GM12873 (cell line): ENCODE data around the gene TRIM2.

Experiments
- TF ChIP-seq, protein P1 (sequence below): IDR thresholded peaks from 2 replicates; pipeline ENCODE4 v1.5.1; 2012; ENCODE audit warnings: low read depth, mild to moderate bottlenecking, moderate library complexity, low read length, control low read depth; ENCODE audit not compliant: insufficient read depth; ENCODE audit errors: missing control alignments

Gene TRIM2

DNA sequence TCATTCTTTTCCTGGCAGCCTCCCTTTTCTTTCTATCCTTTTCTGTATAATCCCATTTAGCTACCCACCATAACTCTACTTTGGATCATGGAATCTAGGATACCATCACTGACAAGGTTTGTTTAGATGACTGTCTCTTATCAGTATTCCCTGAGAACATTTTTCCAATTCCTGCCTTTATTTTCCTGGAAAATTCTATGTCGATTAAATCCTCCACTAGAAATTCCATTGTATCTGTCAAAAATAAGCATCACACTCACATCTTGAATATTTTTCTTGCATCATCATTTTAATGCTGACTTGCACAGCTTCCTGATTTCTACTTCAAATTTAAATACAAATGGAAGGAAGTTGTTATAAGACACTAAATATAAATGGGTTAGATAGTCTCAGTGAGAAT lies 20.2 kb downstream of the TRIM2 start:
- TF ChIP-seq, protein P1, sequence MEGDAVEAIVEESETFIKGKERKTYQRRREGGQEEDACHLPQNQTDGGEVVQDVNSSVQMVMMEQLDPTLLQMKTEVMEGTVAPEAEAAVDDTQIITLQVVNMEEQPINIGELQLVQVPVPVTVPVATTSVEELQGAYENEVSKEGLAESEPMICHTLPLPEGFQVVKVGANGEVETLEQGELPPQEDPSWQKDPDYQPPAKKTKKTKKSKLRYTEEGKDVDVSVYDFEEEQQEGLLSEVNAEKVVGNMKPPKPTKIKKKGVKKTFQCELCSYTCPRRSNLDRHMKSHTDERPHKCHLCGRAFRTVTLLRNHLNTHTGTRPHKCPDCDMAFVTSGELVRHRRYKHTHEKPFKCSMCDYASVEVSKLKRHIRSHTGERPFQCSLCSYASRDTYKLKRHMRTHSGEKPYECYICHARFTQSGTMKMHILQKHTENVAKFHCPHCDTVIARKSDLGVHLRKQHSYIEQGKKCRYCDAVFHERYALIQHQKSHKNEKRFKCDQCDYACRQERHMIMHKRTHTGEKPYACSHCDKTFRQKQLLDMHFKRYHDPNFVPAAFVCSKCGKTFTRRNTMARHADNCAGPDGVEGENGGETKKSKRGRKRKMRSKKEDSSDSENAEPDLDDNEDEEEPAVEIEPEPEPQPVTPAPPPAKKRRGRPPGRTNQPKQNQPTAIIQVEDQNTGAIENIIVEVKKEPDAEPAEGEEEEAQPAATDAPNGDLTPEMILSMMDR, result no peak

DNA sequence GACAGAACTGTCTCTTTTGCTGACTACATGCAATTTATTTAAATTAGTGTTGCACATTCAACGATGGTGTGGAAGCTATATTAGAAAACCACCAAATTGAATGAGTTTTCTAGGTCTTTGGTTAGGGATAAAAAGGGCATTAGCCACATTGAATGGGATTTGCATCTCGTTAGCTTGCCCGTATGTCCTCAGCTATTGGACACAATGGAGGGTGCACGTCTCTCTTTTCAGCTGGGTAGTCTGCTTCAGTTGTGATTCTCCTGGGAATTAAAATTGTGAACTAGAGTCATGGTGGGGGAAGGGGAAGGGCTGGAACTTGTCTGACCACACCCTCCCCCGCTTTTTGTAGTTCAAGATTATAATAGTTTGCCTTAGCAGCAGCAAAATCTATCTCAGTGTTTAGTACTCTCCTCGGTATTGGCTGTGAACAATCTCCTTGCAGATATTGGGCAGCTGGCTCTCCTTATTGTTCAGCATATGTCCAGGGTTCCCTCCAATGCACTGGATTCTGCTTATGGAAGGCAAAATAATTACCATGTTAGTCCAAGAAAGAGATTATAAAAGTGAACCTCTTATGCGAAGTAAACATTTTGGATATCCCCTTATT lies 23.3 kb downstream of the TRIM2 start:
- TF ChIP-seq, protein P1, result no peak

DNA sequence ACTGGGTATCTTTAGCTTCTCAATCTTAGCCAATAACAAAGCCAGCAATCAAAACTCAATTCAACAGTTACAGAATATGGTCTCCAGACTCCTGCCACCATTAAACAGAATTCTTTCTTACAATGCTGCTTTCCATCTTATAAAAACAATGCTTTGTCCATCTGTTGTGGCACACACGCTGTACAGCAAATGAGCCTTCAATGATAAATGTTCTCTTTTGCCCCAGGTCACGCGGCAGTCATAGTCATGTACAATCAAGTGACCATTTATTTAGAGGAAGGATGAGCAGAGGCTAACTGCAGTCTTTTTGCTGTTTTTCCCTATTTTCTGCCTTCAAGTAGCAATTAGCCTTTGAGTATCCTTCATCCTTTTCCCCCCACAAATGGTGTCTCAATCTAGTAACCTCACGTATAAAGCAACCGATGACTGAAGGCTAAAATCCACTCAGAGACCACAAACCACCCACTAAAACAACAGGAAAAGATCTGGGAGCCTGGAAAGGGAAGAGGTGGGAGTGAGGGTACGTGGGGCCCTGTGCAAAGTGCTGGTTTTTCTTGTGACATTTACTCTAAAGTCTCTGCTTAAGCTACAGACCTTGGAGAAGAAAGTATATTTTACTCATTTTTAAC lies 24.4 kb downstream of the TRIM2 start:
- TF ChIP-seq, protein P1, result no peak

DNA sequence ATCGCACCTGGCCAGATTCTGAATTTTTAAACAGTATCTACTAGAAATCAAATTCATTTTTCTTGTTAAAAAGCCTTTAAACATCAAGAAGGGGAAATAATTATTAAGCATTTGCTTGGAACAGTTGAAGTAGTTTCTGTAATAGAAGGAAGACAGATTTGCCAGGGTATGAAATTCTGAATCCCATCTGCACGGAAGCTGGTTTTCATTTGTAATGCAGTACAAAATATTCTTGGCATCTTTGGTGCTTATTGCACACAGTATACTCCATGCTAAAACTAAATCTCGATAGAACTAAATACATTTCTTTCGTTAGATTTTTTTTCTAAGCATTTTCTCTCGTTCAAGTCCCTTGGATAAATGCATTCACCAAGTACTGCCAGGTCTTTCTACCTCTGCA lies 25.3 kb downstream of the TRIM2 start:
- TF ChIP-seq, protein P1, result no peak

DNA sequence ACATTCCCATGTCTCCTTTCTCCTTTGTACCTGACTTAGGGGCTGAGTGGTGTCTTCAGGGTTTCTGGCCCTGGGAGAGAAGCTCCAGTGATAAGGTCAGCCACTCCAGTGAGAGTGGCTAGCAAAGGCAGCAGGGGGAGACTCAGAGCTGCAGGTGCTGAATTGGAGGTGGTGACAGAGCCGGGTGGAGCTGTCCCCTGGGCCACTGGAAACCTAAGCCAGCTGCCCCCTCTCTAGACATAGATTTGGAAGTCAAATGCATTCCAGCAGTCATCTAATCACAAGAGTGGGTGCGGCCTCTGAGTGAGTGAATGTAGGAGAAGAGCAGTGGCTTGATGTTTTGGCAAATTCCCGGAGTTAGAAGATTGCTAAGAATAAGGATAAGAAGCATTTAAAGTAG lies 28.5 kb downstream of the TRIM2 start:
- TF ChIP-seq, protein P1, result peak; percentile 30

DNA sequence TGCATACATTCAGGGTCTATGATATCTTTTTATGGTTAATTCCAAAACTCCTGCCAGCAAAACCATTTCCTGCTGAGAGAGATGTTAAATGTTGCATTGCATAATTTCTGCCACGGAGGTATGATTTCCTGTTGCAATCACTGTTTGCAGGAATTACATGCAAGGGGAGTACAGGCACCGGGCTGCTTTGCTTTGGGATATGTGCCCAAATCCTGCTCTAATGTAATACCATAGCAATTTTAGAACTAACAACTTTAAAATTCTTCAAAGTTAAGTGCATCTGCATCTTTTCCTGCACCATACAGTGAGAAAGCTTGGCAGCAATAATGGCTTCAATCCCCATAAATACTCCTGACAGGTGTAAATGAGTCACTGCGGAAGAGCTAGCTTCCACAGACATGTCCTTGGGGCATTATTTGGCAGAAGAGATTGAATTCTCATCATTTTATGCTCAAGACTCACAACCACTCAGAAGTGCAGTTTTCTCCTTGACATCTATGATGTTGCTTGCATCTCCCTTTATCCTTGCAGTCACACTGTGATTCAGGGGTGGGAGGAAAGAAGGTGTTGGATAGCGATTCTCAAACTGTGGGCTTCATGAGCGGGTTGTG lies 29.6 kb downstream of the TRIM2 start:
- TF ChIP-seq, protein P1, result no peak

DNA sequence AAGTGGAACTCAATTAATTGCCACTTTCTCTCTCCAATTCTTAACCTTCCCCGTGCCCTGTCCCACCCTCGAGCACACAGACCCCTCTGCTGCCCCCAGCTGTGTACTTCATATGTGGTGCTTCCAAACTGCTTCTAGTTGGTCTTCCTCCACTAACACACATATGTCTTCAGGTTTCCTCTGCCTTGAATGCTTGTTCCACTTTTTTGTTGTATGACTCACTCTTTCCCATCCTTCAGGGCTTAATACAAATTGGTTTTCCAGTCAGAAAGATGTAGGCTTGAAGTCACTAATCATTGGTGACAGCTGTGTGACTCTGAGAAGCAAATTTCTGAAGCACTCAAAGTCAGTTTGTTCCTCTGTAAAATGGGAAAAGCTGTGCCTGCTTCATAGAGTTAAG lies 30.6 kb downstream of the TRIM2 start:
- TF ChIP-seq, protein P1, result no peak
